ENCODE data around the gene MAP3K19. TPM values are rescaled to one million over a fixed set of nuclear protein-coding genes. Genes with fewer than 3 reads are reported as not detected.

The MAP3K19 gene
- total RNA-seq, 1 donor: not detected

GRCh38 chr2:134950886-134951285, 96.4 kb downstream of the MAP3K19 start:
- no peak for TF ChIP-seq CTCF (IDR thresholded peaks at IDR 0.05; ENCODE audit: insufficient read depth, low read length)
- DNase-seq (ENCODE audit: low read depth): no peak
- H3K4me3 ChIP-seq (ENCODE audit: low read depth, low read length): no peak overlapping the region

GRCh38 chr2:134949981-134950708, 97.1 kb downstream of the MAP3K19 start:
- H3K4me3 ChIP-seq (ENCODE audit: low read depth, low read length): no peak overlapping the region
- no peak for DNase-seq (ENCODE audit: low read depth)
- no peak for TF ChIP-seq CTCF (IDR thresholded peaks at IDR 0.05; ENCODE audit: insufficient read depth, low read length)

- no peak for TF ChIP-seq CTCF (IDR thresholded peaks at IDR 0.05; ENCODE audit: insufficient read depth, low read length)
- no peak for DNase-seq (ENCODE audit: low read depth)
- H3K4me3 ChIP-seq (ENCODE audit: low read depth, low read length): no peak overlapping the region
Measured at GRCh38 chr2:134946073-134946472, 101.2 kb downstream of the MAP3K19 start.

- DNase-seq (ENCODE audit: low read depth): no peak
- no peak for TF ChIP-seq CTCF (IDR thresholded peaks at IDR 0.05; ENCODE audit: insufficient read depth, low read length)
- H3K4me3 ChIP-seq (ENCODE audit: low read depth, low read length): no peak overlapping the region
Measured at GRCh38 chr2:134944975-134945374, 102.3 kb downstream of the MAP3K19 start.

- TF ChIP-seq CTCF (IDR thresholded peaks at IDR 0.05; ENCODE audit: insufficient read depth, low read length): no peak
- DNase-seq (ENCODE audit: low read depth): no peak
- H3K4me3 ChIP-seq (ENCODE audit: low read depth, low read length): no peak overlapping the region
Measured at GRCh38 chr2:134943540-134943939, 103.7 kb downstream of the MAP3K19 start.

- DNase-seq (ENCODE audit: low read depth): no peak
- no peak for TF ChIP-seq CTCF (IDR thresholded peaks at IDR 0.05; ENCODE audit: insufficient read depth, low read length)
- H3K4me3 ChIP-seq (ENCODE audit: low read depth, low read length): no peak overlapping the region
Measured at GRCh38 chr2:134936691-134937090, 110.6 kb downstream of the MAP3K19 start.

GRCh38 chr2:134934641-134935040, 112.6 kb downstream of the MAP3K19 start:
- no peak for TF ChIP-seq CTCF (IDR thresholded peaks at IDR 0.05; ENCODE audit: insufficient read depth, low read length)
- H3K4me3 ChIP-seq (ENCODE audit: low read depth, low read length): no peak overlapping the region
- DNase-seq (ENCODE audit: low read depth): no peak

All from fibroblast of the aortic adventitia (primary cell).